ENCODE measurements around the gene GJA4.

GJA4 gene

DNA sequence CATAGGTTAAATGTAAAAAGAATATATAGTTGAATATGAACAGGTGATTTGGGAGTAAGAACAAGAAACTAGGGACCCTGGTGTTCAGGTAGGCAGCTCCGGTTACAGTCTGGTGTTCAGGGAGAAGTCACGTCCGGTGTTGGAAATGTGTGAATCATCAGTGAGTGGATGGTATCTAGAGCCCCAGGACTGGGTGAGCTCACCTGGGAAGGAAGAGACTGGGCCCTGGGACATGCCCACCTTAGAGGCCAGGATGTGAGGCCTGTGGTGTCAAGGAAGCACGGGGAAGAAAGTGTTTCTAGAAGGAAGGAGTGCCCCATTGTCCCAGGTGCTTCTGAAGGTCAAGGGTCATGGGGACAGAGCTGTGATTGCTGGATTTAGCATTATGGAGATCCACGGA is 13.3 kb upstream of the GJA4 start:
- Histone ChIP-seq H3K4me3 (ENCODE audit: low read depth, low read length, poor library complexity, severe bottlenecking) (no peak overlapping the region), H3K9me3 (ENCODE audit: low read length) (no peaks in the 10 kb centered on the region), H3K4me1 (ENCODE audit: insufficient read depth, low read length, severe bottlenecking) (no peaks in the 10 kb centered on the region), H2AFZ (ENCODE audit: low read length) (no peak overlapping the region), H3K27ac (ENCODE audit: low read depth, low read length, poor library complexity, severe bottlenecking) (no peak overlapping the region), H3K9me2 (ENCODE audit: low read depth, low read length) (no peaks in the 10 kb centered on the region), H3K27me3 (ENCODE audit: insufficient read depth, low read length) (no peaks in the 10 kb centered on the region; the same call in 1 of the 2 replicates), H3F3A (ENCODE audit: insufficient read depth, low read length) (no peaks in the 10 kb centered on the region), H4K20me1 (ENCODE audit: insufficient read depth, low read length) (no peaks in the 10 kb centered on the region), H3K36me3 (ENCODE audit: insufficient read depth, low read length) (no peaks in the 10 kb centered on the region), H3K9ac (ENCODE audit: low read length) (no peak overlapping the region), H3K4me2 (ENCODE audit: low read length) (no peak overlapping the region), H3K79me2 (ENCODE audit: insufficient read depth, low read length) (no peaks in the 10 kb centered on the region)
- no peak for TF ChIP-seq EZH2 (IDR thresholded peaks at IDR 0.05; ENCODE audit: borderline replicate concordance, low read length)
- TF ChIP-seq, protein P1, sequence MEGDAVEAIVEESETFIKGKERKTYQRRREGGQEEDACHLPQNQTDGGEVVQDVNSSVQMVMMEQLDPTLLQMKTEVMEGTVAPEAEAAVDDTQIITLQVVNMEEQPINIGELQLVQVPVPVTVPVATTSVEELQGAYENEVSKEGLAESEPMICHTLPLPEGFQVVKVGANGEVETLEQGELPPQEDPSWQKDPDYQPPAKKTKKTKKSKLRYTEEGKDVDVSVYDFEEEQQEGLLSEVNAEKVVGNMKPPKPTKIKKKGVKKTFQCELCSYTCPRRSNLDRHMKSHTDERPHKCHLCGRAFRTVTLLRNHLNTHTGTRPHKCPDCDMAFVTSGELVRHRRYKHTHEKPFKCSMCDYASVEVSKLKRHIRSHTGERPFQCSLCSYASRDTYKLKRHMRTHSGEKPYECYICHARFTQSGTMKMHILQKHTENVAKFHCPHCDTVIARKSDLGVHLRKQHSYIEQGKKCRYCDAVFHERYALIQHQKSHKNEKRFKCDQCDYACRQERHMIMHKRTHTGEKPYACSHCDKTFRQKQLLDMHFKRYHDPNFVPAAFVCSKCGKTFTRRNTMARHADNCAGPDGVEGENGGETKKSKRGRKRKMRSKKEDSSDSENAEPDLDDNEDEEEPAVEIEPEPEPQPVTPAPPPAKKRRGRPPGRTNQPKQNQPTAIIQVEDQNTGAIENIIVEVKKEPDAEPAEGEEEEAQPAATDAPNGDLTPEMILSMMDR (IDR thresholded peaks at IDR 0.05; ENCODE audit: low read length): no peak

DNA sequence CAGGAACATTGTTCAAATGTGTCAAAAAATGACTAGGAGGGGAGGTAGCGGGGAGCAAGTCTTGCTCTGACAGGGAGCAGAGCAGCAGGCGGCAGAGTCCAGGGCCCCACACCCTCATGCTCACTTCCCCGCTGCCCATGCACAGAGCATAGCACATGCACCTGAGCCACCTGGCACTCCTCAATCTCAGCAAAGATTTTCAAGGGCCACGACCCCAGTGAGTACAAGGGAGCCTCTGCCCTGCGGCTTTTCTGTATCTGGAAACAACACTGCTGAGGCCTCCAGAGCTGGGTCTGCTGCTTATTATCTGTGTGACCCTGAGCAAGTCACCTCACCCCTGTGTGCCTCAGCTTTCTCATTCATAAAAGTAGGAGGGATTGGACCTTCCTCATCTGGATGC is 12.8 kb upstream of the GJA4 start:
- no peak overlapping the region for H2AFZ ChIP-seq (ENCODE audit: low read length)
- H3K4me3 ChIP-seq (ENCODE audit: low read depth, low read length, poor library complexity, severe bottlenecking): no peak overlapping the region
- no peaks in the 10 kb centered on the region for H4K20me1 ChIP-seq (ENCODE audit: insufficient read depth, low read length)
- no peak overlapping the region for H3K27ac ChIP-seq (ENCODE audit: low read depth, low read length, poor library complexity, severe bottlenecking)
- H3K9me3 ChIP-seq (ENCODE audit: low read length): no peaks in the 10 kb centered on the region
- H3K36me3 ChIP-seq (ENCODE audit: insufficient read depth, low read length): no peaks in the 10 kb centered on the region
- no peaks in the 10 kb centered on the region for H3K79me2 ChIP-seq (ENCODE audit: insufficient read depth, low read length)
- H3K4me2 ChIP-seq (ENCODE audit: low read length): no peak overlapping the region
- no peaks in the 10 kb centered on the region for H3K4me1 ChIP-seq (ENCODE audit: insufficient read depth, low read length, severe bottlenecking)
- H3F3A ChIP-seq (ENCODE audit: insufficient read depth, low read length): no peaks in the 10 kb centered on the region
- no peaks in the 10 kb centered on the region; the same call in 1 of the 2 replicates for H3K27me3 ChIP-seq (ENCODE audit: insufficient read depth, low read length)
- TF ChIP-seq EZH2 (IDR thresholded peaks at IDR 0.05; ENCODE audit: borderline replicate concordance, low read length): no peak
- TF ChIP-seq, protein P1 (IDR thresholded peaks at IDR 0.05; ENCODE audit: low read length): no peak
- H3K9ac ChIP-seq (ENCODE audit: low read length): no peak overlapping the region
- no peaks in the 10 kb centered on the region for H3K9me2 ChIP-seq (ENCODE audit: low read depth, low read length)

DNA sequence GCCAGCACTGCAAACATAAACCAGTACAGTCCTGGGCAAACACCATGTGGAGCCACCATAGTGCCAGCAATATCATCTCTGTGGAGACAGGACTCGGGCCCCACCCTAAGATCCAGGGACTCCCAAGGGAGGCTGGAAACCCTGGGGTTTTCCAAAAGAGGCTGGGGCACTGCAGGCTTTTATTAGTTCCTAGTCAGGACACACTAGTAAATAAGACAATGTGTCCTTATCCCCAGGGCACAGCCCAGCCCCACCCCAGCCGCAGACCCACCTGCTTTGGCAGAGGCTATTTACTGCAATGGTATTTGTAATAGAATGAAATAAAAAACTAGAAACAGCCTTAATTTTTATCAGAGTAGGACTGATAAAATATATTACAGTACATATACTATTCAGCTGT is 12.3 kb upstream of the GJA4 start:
- Histone ChIP-seq H3K4me1 (ENCODE audit: insufficient read depth, low read length, severe bottlenecking) (no peaks in the 10 kb centered on the region), H2AFZ (ENCODE audit: low read length) (no peak overlapping the region), H3K27me3 (ENCODE audit: insufficient read depth, low read length) (no peaks in the 10 kb centered on the region; the same call in 1 of the 2 replicates), H3K4me3 (ENCODE audit: low read depth, low read length, poor library complexity, severe bottlenecking) (no peak overlapping the region), H3K9ac (ENCODE audit: low read length) (no peak overlapping the region), H3K9me3 (ENCODE audit: low read length) (no peaks in the 10 kb centered on the region), H3K27ac (ENCODE audit: low read depth, low read length, poor library complexity, severe bottlenecking) (no peak overlapping the region), H3F3A (ENCODE audit: insufficient read depth, low read length) (no peaks in the 10 kb centered on the region), H3K9me2 (ENCODE audit: low read depth, low read length) (no peaks in the 10 kb centered on the region), H3K4me2 (ENCODE audit: low read length) (no peak overlapping the region), H3K36me3 (ENCODE audit: insufficient read depth, low read length) (no peaks in the 10 kb centered on the region), H3K79me2 (ENCODE audit: insufficient read depth, low read length) (no peaks in the 10 kb centered on the region), H4K20me1 (ENCODE audit: insufficient read depth, low read length) (no peaks in the 10 kb centered on the region)
- no peak for TF ChIP-seq EZH2 (IDR thresholded peaks at IDR 0.05; ENCODE audit: borderline replicate concordance, low read length)
- TF ChIP-seq, protein P1 (IDR thresholded peaks at IDR 0.05; ENCODE audit: low read length): no peak
